Testis (tissue), 2 donors: ENCODE measurements around the gene JAM3.

Source experiments
- POLR2A ChIP-seq: fragments of 450-650 bp; IDR thresholded peaks from one replicate; pipeline ENCODE4 v1.6.1; 2017; ENCODE audit warnings: antibody characterized with exemption, mild to moderate bottlenecking, moderate library complexity
- TF ChIP-seq, protein P1 (sequence below), 3 experiments: fragments of 450-650 bp in 2 of 3; fragments of 200-600 bp in 1 of 3; sonication (generic) in 1 of 3; IDR thresholded peaks; one replicate each; pipeline ENCODE4 v1.5.1; 2016 to 2019; ENCODE audit warnings: antibody characterized with exemption in 3 of 3, mild to moderate bottlenecking in 2 of 3, moderate library complexity in 1 of 3

GRCh38 chr11:134181707-134182106, 112.8 kb downstream of the JAM3 start:
- TF ChIP-seq, protein P1, sequence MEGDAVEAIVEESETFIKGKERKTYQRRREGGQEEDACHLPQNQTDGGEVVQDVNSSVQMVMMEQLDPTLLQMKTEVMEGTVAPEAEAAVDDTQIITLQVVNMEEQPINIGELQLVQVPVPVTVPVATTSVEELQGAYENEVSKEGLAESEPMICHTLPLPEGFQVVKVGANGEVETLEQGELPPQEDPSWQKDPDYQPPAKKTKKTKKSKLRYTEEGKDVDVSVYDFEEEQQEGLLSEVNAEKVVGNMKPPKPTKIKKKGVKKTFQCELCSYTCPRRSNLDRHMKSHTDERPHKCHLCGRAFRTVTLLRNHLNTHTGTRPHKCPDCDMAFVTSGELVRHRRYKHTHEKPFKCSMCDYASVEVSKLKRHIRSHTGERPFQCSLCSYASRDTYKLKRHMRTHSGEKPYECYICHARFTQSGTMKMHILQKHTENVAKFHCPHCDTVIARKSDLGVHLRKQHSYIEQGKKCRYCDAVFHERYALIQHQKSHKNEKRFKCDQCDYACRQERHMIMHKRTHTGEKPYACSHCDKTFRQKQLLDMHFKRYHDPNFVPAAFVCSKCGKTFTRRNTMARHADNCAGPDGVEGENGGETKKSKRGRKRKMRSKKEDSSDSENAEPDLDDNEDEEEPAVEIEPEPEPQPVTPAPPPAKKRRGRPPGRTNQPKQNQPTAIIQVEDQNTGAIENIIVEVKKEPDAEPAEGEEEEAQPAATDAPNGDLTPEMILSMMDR (IDR thresholded peaks at IDR 0.05): no peak
- TF ChIP-seq POLR2A: no peak
